MM.1S (cell line): Measurements from ENCODE around the gene COL13A1.

ENCODE experiments used
- EZH2 ChIP-seq: fragments of 300-600 bp; sonication (generic); optimal IDR thresholded peaks from 2 replicates; pipeline ENCODE3; 2017; ENCODE audit warnings: low read depth, mild to moderate bottlenecking, antibody characterized with exemption, low read length, mixed read lengths
- EZH2phosphoT487 ChIP-seq: fragments of 300-600 bp; sonication (generic); IDR thresholded peaks from 2 replicates; pipeline ENCODE4 v1.6.1; 2018; ENCODE audit warnings: antibody characterized with exemption, low read length
- TF ChIP-seq, protein P1 (sequence below): fragments of 300-600 bp; sonication (generic); IDR thresholded peaks from 2 replicates; pipeline ENCODE4 v1.5.1; 2016; ENCODE audit warnings: antibody characterized with exemption, low read length, mixed read lengths

DNA sequence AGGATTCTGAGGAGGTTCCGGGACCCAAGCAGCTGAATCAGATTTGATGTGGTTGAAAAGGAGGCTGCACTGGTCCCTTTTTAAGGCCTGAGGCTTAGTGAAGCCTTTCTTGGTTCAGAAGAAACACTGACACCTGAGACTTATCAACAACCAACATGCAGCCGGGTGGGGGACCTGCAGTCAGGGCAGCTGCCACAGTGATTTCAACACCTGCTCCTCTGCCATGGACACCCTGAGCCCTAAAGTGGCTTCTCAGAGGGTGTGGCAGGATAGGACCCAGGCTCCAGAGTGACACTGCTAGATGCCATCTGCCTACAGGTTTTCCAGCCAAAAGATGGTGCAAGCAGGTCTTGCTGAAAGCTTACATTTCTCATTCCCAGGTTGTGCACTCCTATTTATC lies 99.3 kb downstream of the COL13A1 start:
- TF ChIP-seq, protein P1, sequence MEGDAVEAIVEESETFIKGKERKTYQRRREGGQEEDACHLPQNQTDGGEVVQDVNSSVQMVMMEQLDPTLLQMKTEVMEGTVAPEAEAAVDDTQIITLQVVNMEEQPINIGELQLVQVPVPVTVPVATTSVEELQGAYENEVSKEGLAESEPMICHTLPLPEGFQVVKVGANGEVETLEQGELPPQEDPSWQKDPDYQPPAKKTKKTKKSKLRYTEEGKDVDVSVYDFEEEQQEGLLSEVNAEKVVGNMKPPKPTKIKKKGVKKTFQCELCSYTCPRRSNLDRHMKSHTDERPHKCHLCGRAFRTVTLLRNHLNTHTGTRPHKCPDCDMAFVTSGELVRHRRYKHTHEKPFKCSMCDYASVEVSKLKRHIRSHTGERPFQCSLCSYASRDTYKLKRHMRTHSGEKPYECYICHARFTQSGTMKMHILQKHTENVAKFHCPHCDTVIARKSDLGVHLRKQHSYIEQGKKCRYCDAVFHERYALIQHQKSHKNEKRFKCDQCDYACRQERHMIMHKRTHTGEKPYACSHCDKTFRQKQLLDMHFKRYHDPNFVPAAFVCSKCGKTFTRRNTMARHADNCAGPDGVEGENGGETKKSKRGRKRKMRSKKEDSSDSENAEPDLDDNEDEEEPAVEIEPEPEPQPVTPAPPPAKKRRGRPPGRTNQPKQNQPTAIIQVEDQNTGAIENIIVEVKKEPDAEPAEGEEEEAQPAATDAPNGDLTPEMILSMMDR: no peak
- TF ChIP-seq EZH2phosphoT487: no peak
- TF ChIP-seq EZH2: no peak
